H9 (cell line): ENCODE data around the gene HEMGN. TPM values are rescaled to one million over a fixed set of nuclear protein-coding genes. Genes with fewer than 3 reads are reported as not detected.
"Not testable (repeated sequence)": the region's sequence is repeated elsewhere in the genome, so short reads cannot be mapped to it uniquely, and the experiment has no call there.

ENCODE experiments used
- DNase-seq: peaks from one replicate; pipeline ENCODE4 v3.0.0-alpha.2; 2017
- H2AFZ ChIP-seq: one replicate; pipeline ENCODE4 v1.6.1; 2013; ENCODE audit warnings: mild to moderate bottlenecking, low read length, control low read depth, moderate library complexity
- H2AK5ac ChIP-seq: 2 replicates; pipeline ENCODE4 v1.6.1; 2013; ENCODE audit warnings: low read length, control low read depth, mixed read lengths; ENCODE audit not compliant: insufficient read length
- H2BK120ac ChIP-seq: one replicate; pipeline ENCODE4 v1.6.1; 2013; ENCODE audit warnings: low read depth, mild to moderate bottlenecking, low read length, control low read depth, inconsistent platforms; ENCODE audit not compliant: poor library complexity, severe bottlenecking
- H2BK12ac ChIP-seq: 2 replicates; pipeline ENCODE4 v1.6.1; 2013; ENCODE audit warnings: low read length, control low read depth, mixed read lengths, low read depth; ENCODE audit not compliant: insufficient read length
- H2BK15ac ChIP-seq: 2 replicates; pipeline ENCODE4 v1.6.1; 2013; ENCODE audit warnings: low read depth, low read length, control low read depth
- H2BK20ac ChIP-seq: one replicate; pipeline ENCODE4 v1.6.1; 2013; ENCODE audit warnings: low read depth, mild to moderate bottlenecking, low read length, control low read depth, inconsistent platforms; ENCODE audit not compliant: poor library complexity, severe bottlenecking
- H2BK5ac ChIP-seq: 2 replicates; pipeline ENCODE4 v1.6.1; 2013; ENCODE audit warnings: low read length, control low read depth, mixed read lengths; ENCODE audit not compliant: insufficient read length
- H3K14ac ChIP-seq: 2 replicates; pipeline ENCODE4 v1.6.1; 2013; ENCODE audit warnings: low read length, control low read depth; ENCODE audit not compliant: insufficient read depth
- H3K18ac ChIP-seq: 2 replicates; pipeline ENCODE4 v1.6.1; 2013; ENCODE audit warnings: low read depth, mild to moderate bottlenecking, mixed read lengths, low read length, control low read depth; ENCODE audit not compliant: insufficient read length
- H3K23ac ChIP-seq: 2 replicates; pipeline ENCODE4 v1.6.1; 2013; ENCODE audit warnings: low read length, control low read depth, mixed read lengths, low read depth; ENCODE audit not compliant: insufficient read length
- H3K23me2 ChIP-seq: 2 replicates; pipeline ENCODE4 v1.6.1; 2013; ENCODE audit warnings: low read depth, mild to moderate bottlenecking, mixed read lengths, low read length, control low read depth; ENCODE audit not compliant: insufficient read length, poor library complexity, severe bottlenecking
- H3K27ac ChIP-seq: 2 replicates; pipeline ENCODE4 v1.5.1; 2013; ENCODE audit warnings: low read length, control low read depth, mixed read lengths, low read depth; ENCODE audit not compliant: insufficient read length
- H3K27me3 ChIP-seq: 2 replicates; pipeline ENCODE4 v1.6.1; 2013; ENCODE audit warnings: low read length, control low read depth, inconsistent platforms; ENCODE audit not compliant: insufficient read depth
- H3K4ac ChIP-seq: 2 replicates; pipeline ENCODE4 v1.6.1; 2013; ENCODE audit warnings: low read depth, mild to moderate bottlenecking, control low read depth, inconsistent platforms, low read length, moderate library complexity
- H3K4me1 ChIP-seq: 2 replicates; pipeline ENCODE4 v1.6.1; 2013; ENCODE audit warnings: low read length, control low read depth, inconsistent platforms; ENCODE audit not compliant: insufficient read depth
- H3K4me2 ChIP-seq: 2 replicates; pipeline ENCODE4 v1.6.1; 2013; ENCODE audit warnings: low read length, control low read depth, mixed read lengths; ENCODE audit not compliant: insufficient read length, insufficient read depth
- H3K56ac ChIP-seq: 2 replicates; pipeline ENCODE4 v1.6.1; 2013; ENCODE audit warnings: low read depth, mild to moderate bottlenecking, mixed read lengths, low read length, control low read depth; ENCODE audit not compliant: insufficient read length
- H3K79me1 ChIP-seq: 2 replicates; pipeline ENCODE4 v1.6.1; 2013; ENCODE audit warnings: low read depth, mild to moderate bottlenecking, moderate library complexity, low read length, control low read depth, inconsistent platforms; ENCODE audit not compliant: insufficient read depth, poor library complexity, severe bottlenecking
- H3K79me2 ChIP-seq: 2 replicates; pipeline ENCODE4 v1.6.1; 2013; ENCODE audit warnings: low read length, control low read depth, inconsistent platforms; ENCODE audit not compliant: insufficient read depth
- H3K9ac ChIP-seq: 2 replicates; pipeline ENCODE4 v1.6.1; 2013; ENCODE audit warnings: low read length, control low read depth, mixed read lengths; ENCODE audit not compliant: insufficient read length; ENCODE audit errors: extremely low read depth
- H3K9me3 ChIP-seq: one replicate; pipeline ENCODE4 v1.6.1; 2013; ENCODE audit warnings: low read depth, low read length, inconsistent platforms; ENCODE audit not compliant: control insufficient read depth
- H3T11ph ChIP-seq: one replicate; pipeline ENCODE4 v1.6.1; 2013; ENCODE audit warnings: mild to moderate bottlenecking, low read length, control low read depth, inconsistent platforms
- H4K20me1 ChIP-seq: one replicate; pipeline ENCODE4 v1.6.1; 2013; ENCODE audit not compliant: control insufficient read depth, insufficient read length, insufficient read depth
- H4K5ac ChIP-seq: 2 replicates; pipeline ENCODE4 v1.6.1; 2013; ENCODE audit warnings: low read depth, mild to moderate bottlenecking, mixed read lengths, low read length, control low read depth; ENCODE audit not compliant: insufficient read length
- H4K8ac ChIP-seq: replicated peaks from 2 replicates; pipeline ENCODE4 v1.6.1; 2013; ENCODE audit warnings: low read length, control low read depth, mixed read lengths, low read depth; ENCODE audit not compliant: insufficient read length
- H4K91ac ChIP-seq: 2 replicates; pipeline ENCODE4 v1.6.1; 2013; ENCODE audit warnings: low read depth, mild to moderate bottlenecking, moderate library complexity, mixed read lengths, low read length, control low read depth; ENCODE audit not compliant: insufficient read length
- H3K27ac Mint-ChIP-seq, 3 experiments: 2 replicates in 2 of 3; 3 replicates in 1 of 3; pipeline ENCODE4 v1.8.0; 2020 to 2021; ENCODE audit warnings: mixed read lengths in 3 of 3, mild to moderate bottlenecking in 1 of 3, moderate library complexity in 1 of 3
- H3K27me3 Mint-ChIP-seq: 2 replicates; pipeline ENCODE4 v1.8.0; 2021; ENCODE audit warnings: low read depth, mild to moderate bottlenecking, moderate library complexity, mixed read lengths
- H3K36me3 Mint-ChIP-seq, 3 experiments: 2 replicates in 2 of 3; 3 replicates in 1 of 3; pipeline ENCODE4 v1.8.0; 2020 to 2021; ENCODE audit warnings: low read depth in 3 of 3, mixed read lengths in 3 of 3; ENCODE audit not compliant: insufficient read depth in 1 of 3
- H3K4me1 Mint-ChIP-seq, 2 experiments: 2 replicates each; pipeline ENCODE4 v1.8.0; 2020; ENCODE audit warnings: mixed read lengths in 2 of 2
- H3K4me3 Mint-ChIP-seq, 2 experiments: 2 replicates in 1 of 2; 3 replicates in 1 of 2; pipeline ENCODE4 v1.8.0; 2020 to 2021; ENCODE audit warnings: mild to moderate bottlenecking in 2 of 2, mixed read lengths in 2 of 2, moderate library complexity in 1 of 2
- H3K9me3 Mint-ChIP-seq, 2 experiments: 2 replicates in 1 of 2; 3 replicates in 1 of 2; pipeline ENCODE4 v1.8.0; 2020; ENCODE audit warnings: mild to moderate bottlenecking in 2 of 2, mixed read lengths in 2 of 2, moderate library complexity in 1 of 2
- WGBS: extraction: QIAGEN DNeasy Blood & Tissue Kit; methylation state at CpG from one replicate; pipeline ENCODE4 v1.1.7; 2013; ENCODE audit warnings: missing lambda C conversion rate, low lambda C conversion rate, mixed read lengths; ENCODE audit not compliant: insufficient read length; ENCODE audit errors: extremely low coverage; 5-methylcytosine and 5-hydroxymethylcytosine counted together
- total RNA-seq: library from RNA; stranded (reverse); gene quantifications from 2 replicates; pipeline ENCODE4 v1.2.1, GENCODE V29; 2021
- TF ChIP-seq, protein P1 (sequence below): fragments of 200-600 bp; sonication (generic); conservative IDR thresholded peaks from 3 replicates; pipeline ENCODE4 v1.8.0; 2021; ENCODE audit warnings: antibody characterized with exemption, mild to moderate bottlenecking

Gene HEMGN
- total RNA-seq, 1 experiment from 2014 or later, result not detected

DNA sequence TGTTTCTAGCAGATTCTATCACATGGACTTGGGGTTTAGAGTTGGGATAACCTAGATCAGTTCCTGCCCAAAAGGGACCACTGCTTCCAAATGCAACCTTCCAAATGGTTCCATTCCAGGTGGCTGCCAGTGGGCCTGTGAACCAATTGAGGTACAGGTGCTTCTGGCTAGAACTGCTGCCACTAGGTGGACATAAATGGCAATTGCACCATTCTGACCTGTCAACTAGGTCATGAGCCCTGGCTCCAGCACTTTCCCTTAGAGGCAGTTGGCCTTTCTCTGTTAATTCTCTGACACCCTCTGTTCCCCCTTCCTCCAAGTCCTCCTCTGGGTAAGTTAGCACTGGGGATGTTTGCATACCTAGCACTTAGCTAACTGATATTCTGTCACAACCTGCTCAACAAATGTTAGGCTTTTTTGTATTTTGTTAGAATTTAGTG lies 16.6 kb upstream of the HEMGN start:
- Mint-ChIP-seq H3K9me3 (peaks cover 6 to 9% of the 10 kb centered on the region in 2 experiments), H3K27me3 (peaks cover 39% of the 10 kb centered on the region)

DNA sequence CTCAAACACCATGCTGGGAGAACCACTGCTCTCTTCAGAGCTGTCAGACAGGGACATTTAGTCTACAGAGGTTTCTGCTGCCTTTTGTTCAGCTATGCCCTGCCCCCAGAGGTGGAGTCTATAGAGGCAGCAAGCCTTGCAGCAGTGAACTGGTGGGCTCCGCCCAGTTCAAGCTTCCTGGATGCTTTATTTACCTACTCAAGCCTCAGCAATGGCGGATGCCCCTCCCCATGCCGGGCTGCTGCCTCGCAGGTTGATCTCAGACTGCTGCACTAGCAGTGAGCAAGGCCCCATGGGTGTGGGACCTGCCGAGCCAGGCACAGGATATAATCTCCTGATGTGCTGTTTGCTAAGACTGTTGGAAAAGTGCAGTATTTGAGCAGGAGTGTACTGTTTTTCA lies 12.9 kb upstream of the HEMGN start:
- not testable (repeated sequence) for H4K20me1 ChIP-seq, H3K4me1 Mint-ChIP-seq

More for the DNA sequence above, 16.6 kb upstream of the HEMGN start:
- no peak overlapping the region for H4K91ac ChIP-seq
- H3K9me3 ChIP-seq, result no peaks in the 10 kb centered on the region
- no peak overlapping the region for H3K23ac ChIP-seq
- H3K27ac ChIP-seq, result no peak overlapping the region
- Mint-ChIP-seq H3K4me3 (no peak overlapping the region), H3K4me1 (no peaks in the 10 kb centered on the region), H3K27ac (no peak overlapping the region), H3K36me3 (no peaks in the 10 kb centered on the region)
- no peaks in the 10 kb centered on the region for H4K20me1 ChIP-seq
- no peak overlapping the region for H3K9ac ChIP-seq
- no peak overlapping the region for H3K18ac ChIP-seq
- H2BK15ac ChIP-seq, result no peak overlapping the region
- no peaks in the 10 kb centered on the region for H3K79me2 ChIP-seq
- H2BK20ac ChIP-seq, result no peak overlapping the region
- H2BK12ac ChIP-seq, result no peak overlapping the region
- no peak overlapping the region for H3K4me2 ChIP-seq
- no peak overlapping the region for H3K4ac ChIP-seq
- no peak overlapping the region for H3K56ac ChIP-seq
- TF ChIP-seq, protein P1, sequence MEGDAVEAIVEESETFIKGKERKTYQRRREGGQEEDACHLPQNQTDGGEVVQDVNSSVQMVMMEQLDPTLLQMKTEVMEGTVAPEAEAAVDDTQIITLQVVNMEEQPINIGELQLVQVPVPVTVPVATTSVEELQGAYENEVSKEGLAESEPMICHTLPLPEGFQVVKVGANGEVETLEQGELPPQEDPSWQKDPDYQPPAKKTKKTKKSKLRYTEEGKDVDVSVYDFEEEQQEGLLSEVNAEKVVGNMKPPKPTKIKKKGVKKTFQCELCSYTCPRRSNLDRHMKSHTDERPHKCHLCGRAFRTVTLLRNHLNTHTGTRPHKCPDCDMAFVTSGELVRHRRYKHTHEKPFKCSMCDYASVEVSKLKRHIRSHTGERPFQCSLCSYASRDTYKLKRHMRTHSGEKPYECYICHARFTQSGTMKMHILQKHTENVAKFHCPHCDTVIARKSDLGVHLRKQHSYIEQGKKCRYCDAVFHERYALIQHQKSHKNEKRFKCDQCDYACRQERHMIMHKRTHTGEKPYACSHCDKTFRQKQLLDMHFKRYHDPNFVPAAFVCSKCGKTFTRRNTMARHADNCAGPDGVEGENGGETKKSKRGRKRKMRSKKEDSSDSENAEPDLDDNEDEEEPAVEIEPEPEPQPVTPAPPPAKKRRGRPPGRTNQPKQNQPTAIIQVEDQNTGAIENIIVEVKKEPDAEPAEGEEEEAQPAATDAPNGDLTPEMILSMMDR, result peak; percentile 79
- H3K79me1 ChIP-seq, result no peaks in the 10 kb centered on the region
- H3T11ph ChIP-seq, result no peak overlapping the region
- no peak overlapping the region for H4K5ac ChIP-seq
- no peaks in the 10 kb centered on the region for H3K23me2 ChIP-seq
- no peak overlapping the region for H2BK5ac ChIP-seq
- DNase-seq, result peak; percentile 80
- no peak overlapping the region for H2AK5ac ChIP-seq
- no peak overlapping the region for H2BK120ac ChIP-seq
- H3K27me3 ChIP-seq, result no peaks in the 10 kb centered on the region
- no peak overlapping the region for H2AFZ ChIP-seq
- H3K4me1 ChIP-seq, result no peaks in the 10 kb centered on the region
- no peak overlapping the region for H3K14ac ChIP-seq
- H4K8ac ChIP-seq, result no peak overlapping the region

More for the DNA sequence above, 12.9 kb upstream of the HEMGN start:
- DNase-seq, H3K79me1 ChIP-seq, H3K36me3 Mint-ChIP-seq, H3K9me3 Mint-ChIP-seq, H3K4me1 ChIP-seq, H2BK5ac ChIP-seq, H3K23me2 ChIP-seq, H3K79me2 ChIP-seq, H3K27ac ChIP-seq, H2BK15ac ChIP-seq, H4K8ac ChIP-seq, H3K4ac ChIP-seq, H3K9me3 ChIP-seq, H3K4me3 Mint-ChIP-seq, H3K9ac ChIP-seq, H2AK5ac ChIP-seq, H3K18ac ChIP-seq, H2BK120ac ChIP-seq, H4K91ac ChIP-seq, H3K56ac ChIP-seq, H4K5ac ChIP-seq, H3K14ac ChIP-seq, H2AFZ ChIP-seq, H3K27ac Mint-ChIP-seq, H3K23ac ChIP-seq, H3K27me3 ChIP-seq, H2BK20ac ChIP-seq, H2BK12ac ChIP-seq, H3K4me2 ChIP-seq, H3T11ph ChIP-seq: not testable (repeated sequence)
- H3K27me3 Mint-ChIP-seq, result peaks cover 66% of the 10 kb centered on the region
- WGBS, result no CpG with 5 or more reads among the region's 5 CpGs
